ENCODE data around the gene UBE3B. TPM values are rescaled to one million over a fixed set of nuclear protein-coding genes. Genes with fewer than 3 reads are reported as not detected.

Gene UBE3B
- total RNA-seq, 4 donors from 2014 or later = 51.0 to 93.5 (median 78.9) TPM

GRCh38 chr12:109561711-109562030, 84.2 kb downstream of the UBE3B start:
- Histone ChIP-seq H3K27ac (no peak overlapping the region), H3K9me3 (no peaks in the 10 kb centered on the region), H3K4me1 (peaks cover 0 to 9% (median 0%) of the 10 kb centered on the region in 4 donors), H3K27me3 (no peaks in the 10 kb centered on the region), H3K4me3 (no peak overlapping the region), H3K36me3 (peaks cover 0 to 100% (median 0%) of the 10 kb centered on the region in 3 donors)
- WGBS, 2 donors = 91 to 94% methylated on average over 10 of the region's 10 CpGs
- DNase-seq (ENCODE audit: low spot score in 2 of 2) = no peak
- TF ChIP-seq CTCF (IDR thresholded peaks at IDR 0.05) = no peak
- no peak for TF ChIP-seq POLR2A (IDR thresholded peaks at IDR 0.05)
- no peak for TF ChIP-seq EP300 (IDR thresholded peaks at IDR 0.05)

GRCh38 chr12:109562871-109563270, 85.4 kb downstream of the UBE3B start:
- Histone ChIP-seq H3K9me3 (no peaks in the 10 kb centered on the region), H3K27me3 (no peaks in the 10 kb centered on the region), H3K4me3 (no peak overlapping the region), H3K27ac (no peak overlapping the region), H3K36me3 (peaks cover 0 to 100% (median 0%) of the 10 kb centered on the region in 3 donors), H3K4me1 (peaks cover 0 to 9% (median 0%) of the 10 kb centered on the region in 4 donors)
- DNase-seq (ENCODE audit: low spot score in 2 of 2) = no peak
- no peak for TF ChIP-seq EP300 (IDR thresholded peaks at IDR 0.05)
- no peak for TF ChIP-seq CTCF (IDR thresholded peaks at IDR 0.05)
- TF ChIP-seq POLR2A (IDR thresholded peaks at IDR 0.05) = no peak
- WGBS, 2 donors = 88 to 92% methylated on average over 4 of the region's 4 CpGs

GRCh38 chr12:109563291-109564284, 86.2 kb downstream of the UBE3B start:
- Histone ChIP-seq H3K27ac (no peak overlapping the region), H3K27me3 (no peaks in the 10 kb centered on the region), H3K9me3 (no peaks in the 10 kb centered on the region), H3K4me1 (peaks cover 0 to 9% (median 0%) of the 10 kb centered on the region in 4 donors), H3K36me3 (peaks cover 0 to 100% (median 0%) of the 10 kb centered on the region in 3 donors), H3K4me3 (no peak overlapping the region)
- TF ChIP-seq POLR2A (IDR thresholded peaks at IDR 0.05) = no peak
- TF ChIP-seq EP300 (IDR thresholded peaks at IDR 0.05) = no peak
- TF ChIP-seq CTCF (IDR thresholded peaks at IDR 0.05) = no peak
- WGBS, 2 donors = 71 to 80% methylated on average over 26 to 27 of the region's 30 CpGs
- DNase-seq (ENCODE audit: low spot score in 2 of 2) = no peak

GRCh38 chr12:109566424-109566823, 89.0 kb downstream of the UBE3B start:
- WGBS, 2 donors = 86 to 88% methylated on average over 8 of the region's 8 CpGs
- Histone ChIP-seq H3K27me3 (no peaks in the 10 kb centered on the region), H3K36me3 (peaks cover 0 to 93% (median 0%) of the 10 kb centered on the region in 3 donors), H3K9me3 (no peaks in the 10 kb centered on the region), H3K4me1 (peaks cover 0 to 9% (median 0%) of the 10 kb centered on the region in 4 donors), H3K4me3 (no peak overlapping the region), H3K27ac (no peak overlapping the region)
- DNase-seq (ENCODE audit: low spot score in 2 of 2) = no peak
- TF ChIP-seq CTCF (IDR thresholded peaks at IDR 0.05) (no peak), EP300 (IDR thresholded peaks at IDR 0.05) (no peak), POLR2A (IDR thresholded peaks at IDR 0.05) (no peak)

GRCh38 chr12:109567296-109567695, 89.9 kb downstream of the UBE3B start:
- H3K9me3 ChIP-seq = no peaks in the 10 kb centered on the region
- peaks cover 0 to 16% (median 0%) of the 10 kb centered on the region in 4 donors for H3K4me1 ChIP-seq
- DNase-seq (ENCODE audit: low spot score in 2 of 2) = no peak
- no peaks in the 10 kb centered on the region for H3K27me3 ChIP-seq
- WGBS, 2 donors = 88 to 90% methylated on average over 9 to 10 of the region's 10 CpGs
- peaks cover 0 to 84% (median 0%) of the 10 kb centered on the region in 3 donors for H3K36me3 ChIP-seq
- no peak overlapping the region for H3K4me3 ChIP-seq
- H3K27ac ChIP-seq = no peak overlapping the region
- TF ChIP-seq CTCF (IDR thresholded peaks at IDR 0.05) (no peak), EP300 (IDR thresholded peaks at IDR 0.05) (no peak), POLR2A (IDR thresholded peaks at IDR 0.05) (no peak)
